ENCODE measurements around the gene ECHS1. TPM values are rescaled to one million over a fixed set of nuclear protein-coding genes. Genes with fewer than 3 reads are reported as not detected.

ECHS1 gene
- total RNA-seq, 4 donors from 2014 or later = 44.2 to 64.9 (median 54.7) TPM

DNA sequence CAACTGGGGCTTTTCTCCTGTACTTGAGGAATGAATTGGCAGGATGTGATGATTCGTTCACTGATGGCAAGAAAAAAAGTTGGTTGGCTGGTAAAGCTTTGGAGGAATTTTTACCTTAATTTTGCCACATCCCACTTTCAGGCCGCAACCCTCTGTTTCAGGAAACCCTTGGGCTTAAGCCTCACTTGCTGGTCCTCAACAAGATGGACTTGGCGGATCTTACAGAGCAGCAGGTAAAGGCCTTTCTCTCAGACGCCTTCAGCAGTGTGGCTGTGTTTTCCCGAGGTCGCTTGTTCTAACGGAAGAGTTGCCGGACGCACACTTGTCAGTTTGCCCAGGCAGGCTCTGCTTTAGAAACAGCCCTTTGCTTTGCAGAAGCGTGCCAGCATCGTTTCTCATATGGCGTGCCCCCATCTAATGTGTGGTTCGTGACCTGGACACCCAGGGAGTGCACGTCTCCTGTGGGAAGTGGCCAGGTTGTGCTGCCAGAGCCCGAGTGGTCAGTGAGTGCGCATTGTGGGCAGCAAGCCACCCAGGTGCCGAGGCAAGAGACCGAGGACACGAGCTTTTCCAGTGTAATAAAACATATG is 23.0 kb upstream of the ECHS1 start:
- peak in 1 of 2 donors; percentile 53 for DNase-seq (ENCODE audit: low spot score in 2 of 2)

GRCh38 chr10:133394801-133395221 is 21.7 kb upstream of the ECHS1 start:
- TF ChIP-seq CTCF (IDR thresholded peaks at IDR 0.05) (no peak), EP300 (IDR thresholded peaks at IDR 0.05) (no peak), POLR2A (IDR thresholded peaks at IDR 0.05) (no peak), POLR2AphosphoS5 (IDR thresholded peaks at IDR 0.05) (no peak)
- peak overlapping the region; percentile 73 for H3K27ac ChIP-seq
- H3K9me3 ChIP-seq = no peaks in the 10 kb centered on the region
- peak in 1 of 2 donors; percentile 53 for DNase-seq (ENCODE audit: low spot score in 2 of 2)
- H3K27me3 ChIP-seq = no peaks in the 10 kb centered on the region
- peaks cover 32% of the 10 kb centered on the region for H3K36me3 ChIP-seq
- peaks cover 18% of the 10 kb centered on the region for H3K4me1 ChIP-seq
- peak overlapping the region; percentile 90 for H3K4me3 ChIP-seq
- 31% methylated on average over 19 of the region's 21 CpGs for WGBS

More for the DNA sequence above, 23.0 kb upstream of the ECHS1 start:
- no peak overlapping the region for H3K27ac ChIP-seq
- H3K4me1 ChIP-seq = peaks cover 18% of the 10 kb centered on the region
- H3K4me3 ChIP-seq = no peak overlapping the region
- no peaks in the 10 kb centered on the region for H3K27me3 ChIP-seq
- 93% methylated on average over 19 of the region's 19 CpGs for WGBS
- TF ChIP-seq POLR2A (IDR thresholded peaks at IDR 0.05) = no peak
- no peak for TF ChIP-seq EP300 (IDR thresholded peaks at IDR 0.05)
- TF ChIP-seq CTCF (IDR thresholded peaks at IDR 0.05) = no peak
- TF ChIP-seq POLR2AphosphoS5 (IDR thresholded peaks at IDR 0.05) = no peak
- H3K36me3 ChIP-seq = peaks cover 45% of the 10 kb centered on the region
- H3K9me3 ChIP-seq = no peaks in the 10 kb centered on the region

GRCh38 chr10:133394064-133394663 is 21.0 kb upstream of the ECHS1 start, which contains the start of gene MTG1:
Gene MTG1 (plus strand): TSS chr10:133394157. CDS start chr10:133394221, 64 bp downstream.
- Histone ChIP-seq H3K36me3 (peaks cover 27% of the 10 kb centered on the region), H3K27me3 (no peaks in the 10 kb centered on the region), H3K4me3 (peak within 1 kb of the TSS; percentile 90), H3K9me3 (no peaks in the 10 kb centered on the region), H3K27ac (peak within 1 kb of the TSS; percentile 73), H3K4me1 (peaks cover 18% of the 10 kb centered on the region)
- TF ChIP-seq POLR2A (IDR thresholded peaks at IDR 0.05) (peak in 1 of 2 donors; percentile 23), CTCF (IDR thresholded peaks at IDR 0.05) (peak in 1 of 2 donors; percentile 15), POLR2AphosphoS5 (IDR thresholded peaks at IDR 0.05) (peak in 2 of 3 donors; percentile 55 to 80), EP300 (IDR thresholded peaks at IDR 0.05) (no peak)
- WGBS = 0% methylated on average over 10 of the region's 69 CpGs
- peak; percentile 93 for DNase-seq (ENCODE audit: low spot score in 2 of 2)

GRCh38 chr10:133393401-133394063 is 20.4 kb upstream of the ECHS1 start:
- Histone ChIP-seq H3K4me3 (peak overlapping the region; percentile 90), H3K9me3 (no peaks in the 10 kb centered on the region), H3K4me1 (peaks cover 18% of the 10 kb centered on the region), H3K36me3 (peaks cover 23% of the 10 kb centered on the region), H3K27me3 (no peaks in the 10 kb centered on the region), H3K27ac (no peak overlapping the region)
- TF ChIP-seq POLR2A (IDR thresholded peaks at IDR 0.05) = no peak
- WGBS = 38% methylated on average over 27 of the region's 27 CpGs
- peak in 1 of 2 donors; percentile 42 for DNase-seq (ENCODE audit: low spot score in 2 of 2)

DNA sequence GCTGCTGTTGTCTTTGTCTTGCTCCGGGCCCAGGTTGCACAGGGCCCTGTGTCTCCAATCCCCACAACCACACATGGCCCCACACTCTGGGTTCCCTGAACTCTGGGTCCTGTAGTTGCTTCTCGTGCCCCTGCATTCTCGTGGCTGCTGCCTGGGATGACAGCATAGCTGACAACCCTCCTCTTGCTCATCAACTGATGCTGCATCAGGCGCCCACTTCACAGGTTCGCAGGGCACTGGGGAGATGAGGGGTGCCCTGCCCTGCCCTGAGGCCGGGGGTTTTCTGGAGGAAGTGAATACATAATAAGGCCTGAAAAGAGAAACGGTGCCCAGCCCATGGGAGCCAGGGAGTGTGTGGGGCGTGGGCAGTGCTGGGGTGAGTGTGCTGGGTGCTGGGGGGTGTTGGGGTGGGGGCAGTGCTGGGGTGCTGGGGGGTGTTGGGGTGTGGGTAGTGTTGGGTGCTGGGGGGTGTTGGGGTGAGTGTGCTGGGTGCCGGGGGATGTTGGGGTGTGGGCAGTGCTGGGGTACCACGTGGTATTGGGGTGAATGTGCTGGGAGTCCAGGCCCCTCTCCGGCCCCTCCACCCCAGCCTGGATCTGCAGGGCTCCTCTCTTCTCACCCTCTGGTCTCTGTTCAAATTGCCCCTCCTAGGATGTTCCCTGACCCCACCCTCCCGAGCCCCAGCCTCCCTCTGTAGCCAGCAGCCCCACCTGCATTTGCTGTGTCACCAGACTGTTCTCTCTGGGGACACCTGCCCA is 18.8 kb upstream of the ECHS1 start:
- WGBS = 73% methylated on average over 12 of the region's 12 CpGs
- H3K36me3 ChIP-seq = peaks cover 15% of the 10 kb centered on the region
- DNase-seq (ENCODE audit: low spot score in 2 of 2) = peak in 1 of 2 donors; percentile 53
- H3K9me3 ChIP-seq = no peaks in the 10 kb centered on the region
- TF ChIP-seq EP300 (IDR thresholded peaks at IDR 0.05) (no peak), POLR2AphosphoS5 (IDR thresholded peaks at IDR 0.05) (no peak), CTCF (IDR thresholded peaks at IDR 0.05) (no peak), POLR2A (IDR thresholded peaks at IDR 0.05) (no peak)
- H3K4me3 ChIP-seq = no peak overlapping the region
- peaks cover 18% of the 10 kb centered on the region for H3K4me1 ChIP-seq
- no peaks in the 10 kb centered on the region for H3K27me3 ChIP-seq
- H3K27ac ChIP-seq = no peak overlapping the region

All from suprapubic skin (tissue), 4 donors.